Measurements from ENCODE around the gene SYNE2.

GRCh38 chr14:64170181-64170580 is 317.4 kb downstream of the SYNE2 start:
- TF ChIP-seq SIN3A (IDR thresholded peaks at IDR 0.05; ENCODE audit: borderline replicate concordance, insufficient read depth, low read depth, low read length) (no peak), POLR2AphosphoS5 (IDR thresholded peaks at IDR 0.05; ENCODE audit: low read depth, low read length) (no peak), TCF7L2 (IDR thresholded peaks at IDR 0.05; ENCODE audit: low read depth, low read length) (no peak)
- TF ChIP-seq, protein P1, sequence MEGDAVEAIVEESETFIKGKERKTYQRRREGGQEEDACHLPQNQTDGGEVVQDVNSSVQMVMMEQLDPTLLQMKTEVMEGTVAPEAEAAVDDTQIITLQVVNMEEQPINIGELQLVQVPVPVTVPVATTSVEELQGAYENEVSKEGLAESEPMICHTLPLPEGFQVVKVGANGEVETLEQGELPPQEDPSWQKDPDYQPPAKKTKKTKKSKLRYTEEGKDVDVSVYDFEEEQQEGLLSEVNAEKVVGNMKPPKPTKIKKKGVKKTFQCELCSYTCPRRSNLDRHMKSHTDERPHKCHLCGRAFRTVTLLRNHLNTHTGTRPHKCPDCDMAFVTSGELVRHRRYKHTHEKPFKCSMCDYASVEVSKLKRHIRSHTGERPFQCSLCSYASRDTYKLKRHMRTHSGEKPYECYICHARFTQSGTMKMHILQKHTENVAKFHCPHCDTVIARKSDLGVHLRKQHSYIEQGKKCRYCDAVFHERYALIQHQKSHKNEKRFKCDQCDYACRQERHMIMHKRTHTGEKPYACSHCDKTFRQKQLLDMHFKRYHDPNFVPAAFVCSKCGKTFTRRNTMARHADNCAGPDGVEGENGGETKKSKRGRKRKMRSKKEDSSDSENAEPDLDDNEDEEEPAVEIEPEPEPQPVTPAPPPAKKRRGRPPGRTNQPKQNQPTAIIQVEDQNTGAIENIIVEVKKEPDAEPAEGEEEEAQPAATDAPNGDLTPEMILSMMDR (IDR thresholded peaks at IDR 0.05): no peak

Data from Panc1 (cell line).